Right kidney (tissue), 1 donor: ENCODE results near the gene PRKG1.

Experiments
- DNase-seq: peaks from one replicate; pipeline ENCODE4 v3.0.0-alpha.2; 2016

The PRKG1 gene

GRCh38 chr10:51834548-51834947, 760.3 kb downstream of the PRKG1 start:
- no peak for DNase-seq

- DNase-seq = no peak
These were observed 764.2 kb downstream of the PRKG1 start for GRCh38 chr10:51838471-51838870.

- DNase-seq = no peak
These were observed 769.7 kb downstream of the PRKG1 start for GRCh38 chr10:51843966-51844365.

- DNase-seq = no peak
These were observed 772.7 kb downstream of the PRKG1 start for GRCh38 chr10:51846856-51847506.

GRCh38 chr10:51852297-51852696, 778.0 kb downstream of the PRKG1 start:
- DNase-seq = no peak

- no peak for DNase-seq
These were observed 783.0 kb downstream of the PRKG1 start for GRCh38 chr10:51857305-51857704.

- no peak for DNase-seq
These were observed 786.0 kb downstream of the PRKG1 start for GRCh38 chr10:51860257-51860656.

GRCh38 chr10:51861051-51861450, 786.8 kb downstream of the PRKG1 start:
- no peak for DNase-seq

GRCh38 chr10:51861731-51862130, 787.4 kb downstream of the PRKG1 start:
- DNase-seq = no peak

- DNase-seq = no peak
These were observed 787.9 kb downstream of the PRKG1 start for GRCh38 chr10:51862149-51862548.

- DNase-seq = no peak
These were observed 793.7 kb downstream of the PRKG1 start for GRCh38 chr10:51867956-51868355.

GRCh38 chr10:51874131-51874530, 799.8 kb downstream of the PRKG1 start:
- DNase-seq = no peak

- DNase-seq = no peak
These were observed 801.3 kb downstream of the PRKG1 start for GRCh38 chr10:51875610-51876009.

GRCh38 chr10:51876503-51876902, 802.2 kb downstream of the PRKG1 start:
- DNase-seq = no peak

- DNase-seq = no peak
These were observed 802.7 kb downstream of the PRKG1 start for GRCh38 chr10:51876979-51877378.

GRCh38 chr10:51877636-51878035, 803.3 kb downstream of the PRKG1 start:
- DNase-seq = no peak

GRCh38 chr10:51878695-51879094, 804.4 kb downstream of the PRKG1 start:
- DNase-seq = no peak

GRCh38 chr10:51879238-51879637, 805.0 kb downstream of the PRKG1 start:
- DNase-seq = no peak

GRCh38 chr10:51881213-51881612, 806.9 kb downstream of the PRKG1 start:
- DNase-seq = no peak

GRCh38 chr10:51886438-51887068, 812.3 kb downstream of the PRKG1 start:
- DNase-seq = no peak

GRCh38 chr10:51888263-51888662, 814.0 kb downstream of the PRKG1 start:
- no peak for DNase-seq

- no peak for DNase-seq
These were observed 818.0 kb downstream of the PRKG1 start for GRCh38 chr10:51892313-51892712.

- DNase-seq = no peak
These were observed 818.8 kb downstream of the PRKG1 start for GRCh38 chr10:51892965-51893658.
